Measurements from ENCODE around the gene ZDHHC14. TPM values are rescaled to one million over a fixed set of nuclear protein-coding genes. Genes with fewer than 3 reads are reported as not detected.

ZDHHC14 gene
- total RNA-seq, 1 experiment from 2014 or later: 1.7 TPM

- no peak overlapping the region for H3K23ac ChIP-seq (ENCODE audit: insufficient read length, low read depth, low read length)
- no peak for TF ChIP-seq CTCF (conservative IDR thresholded peaks at IDR 0.05)
- H4K8ac ChIP-seq (replicated peaks; ENCODE audit: insufficient read length, low read depth, low read length): no peak overlapping the region
- H3K79me1 ChIP-seq (ENCODE audit: insufficient read depth, low read depth, low read length, poor library complexity, severe bottlenecking): no peaks in the 10 kb centered on the region
- H2BK5ac ChIP-seq (ENCODE audit: insufficient read length, low read length): no peak overlapping the region
- no peak overlapping the region for H3K18ac ChIP-seq (ENCODE audit: insufficient read length, low read depth, low read length)
- H2BK12ac ChIP-seq (ENCODE audit: insufficient read length, low read depth, low read length): no peak overlapping the region
- H4K91ac ChIP-seq (ENCODE audit: insufficient read length, low read depth, low read length): no peak overlapping the region
- no peak overlapping the region for H3K4me2 ChIP-seq (ENCODE audit: insufficient read depth, insufficient read length, low read length)
- no peak overlapping the region for H3K4me3 Mint-ChIP-seq
- peaks cover 3% of the 10 kb centered on the region; the same call in 1 of the 2 replicates for H3K4me1 ChIP-seq (ENCODE audit: insufficient read depth, low read length)
- no peak overlapping the region for H3K27ac Mint-ChIP-seq
- no peaks in the 10 kb centered on the region for H3K23me2 ChIP-seq (ENCODE audit: insufficient read length, low read depth, low read length, poor library complexity, severe bottlenecking)
- no peaks in the 10 kb centered on the region for H3K9me3 Mint-ChIP-seq
- no peak overlapping the region for H3K27ac ChIP-seq (ENCODE audit: insufficient read length, low read depth, low read length)
- H3T11ph ChIP-seq (ENCODE audit: low read length): no peak overlapping the region
- no peak overlapping the region for H3K9ac ChIP-seq (ENCODE audit: extremely low read depth, insufficient read length, low read length)
- no peaks in the 10 kb centered on the region for H3K9me3 ChIP-seq (ENCODE audit: control insufficient read depth, low read depth, low read length)
- no peak for DNase-seq
- H4K5ac ChIP-seq (ENCODE audit: insufficient read length, low read depth, low read length): no peak overlapping the region
- H3K56ac ChIP-seq (ENCODE audit: insufficient read length, low read depth, low read length): no peak overlapping the region
- no peaks in the 10 kb centered on the region for H3K79me2 ChIP-seq (ENCODE audit: insufficient read depth, low read length)
- no peak overlapping the region for H2BK15ac ChIP-seq (ENCODE audit: low read depth, low read length)
- H4K20me1 ChIP-seq (ENCODE audit: control insufficient read depth, insufficient read depth, insufficient read length): no peaks in the 10 kb centered on the region
- no peaks in the 10 kb centered on the region; a peak in 1 of 7 replicates for H3K36me3 Mint-ChIP-seq (ENCODE audit: insufficient read depth in 1 of 3, low read depth in 3 of 3)
- no peak overlapping the region for H2BK120ac ChIP-seq (ENCODE audit: low read depth, low read length, poor library complexity, severe bottlenecking)
- H3K27me3 Mint-ChIP-seq (ENCODE audit: low read depth): no peaks in the 10 kb centered on the region; the same call in 1 of the 2 replicates
- H3K4ac ChIP-seq (ENCODE audit: low read depth, low read length): no peak overlapping the region
- WGBS (ENCODE audit: extremely low coverage, insufficient read length, low lambda C conversion rate): no CpG with 5 or more reads among the region's 18 CpGs
- H3K14ac ChIP-seq (ENCODE audit: insufficient read depth, low read length): no peak overlapping the region; the same call in 1 of the 2 replicates
- no peak overlapping the region for H2AK5ac ChIP-seq (ENCODE audit: insufficient read length, low read length)
- H3K27me3 ChIP-seq (ENCODE audit: insufficient read depth, low read length): no peaks in the 10 kb centered on the region
- no peak overlapping the region for H2AFZ ChIP-seq (ENCODE audit: low read length)
- H2BK20ac ChIP-seq (ENCODE audit: low read depth, low read length, poor library complexity, severe bottlenecking): no peak overlapping the region
- H3K4me1 Mint-ChIP-seq: peaks cover 20 to 29% of the 10 kb centered on the region in 2 experiments
Observed at GRCh38 chr6:157602521-157603295, 221.7 kb downstream of the ZDHHC14 start.

Data from H9 (cell line).